ENCODE measurements around the gene FAM13A.

GRCh38 chr4:88893961-88894360, 163.0 kb downstream of the FAM13A start:
- TF ChIP-seq CTCF (IDR thresholded peaks at IDR 0.05): no peak
- no peak for TF ChIP-seq POLR2A (IDR thresholded peaks at IDR 0.05)

Measured in esophagus squamous epithelium (tissue), 4 donors.